Upper lobe of right lung (tissue), 1 donor: ENCODE measurements around the gene CEACAM5. TPM values are rescaled to one million over a fixed set of nuclear protein-coding genes. Genes with fewer than 3 reads are reported as not detected.

Experiments
- ATAC-seq: fragments of 200-7000 bp; cut with Tn5 transposase; one replicate; pipeline ENCODE4 v1.9.1; 2020; ENCODE audit warnings: mild to moderate bottlenecking, moderate library complexity
- DNase-seq: peaks from one replicate; pipeline ENCODE4 v3.0.0-alpha.2; 2020
- H3K27ac ChIP-seq: fragments of 200-600 bp; one replicate; pipeline ENCODE4 v1.8.0; 2022
- H3K27me3 ChIP-seq: fragments of 200-600 bp; one replicate; pipeline ENCODE4 v1.8.0; 2022; ENCODE audit warnings: mild to moderate bottlenecking
- H3K36me3 ChIP-seq: fragments of 200-600 bp; one replicate; pipeline ENCODE4 v1.8.0; 2022
- H3K4me1 ChIP-seq: fragments of 200-600 bp; one replicate; pipeline ENCODE4 v1.8.0; 2022
- H3K4me3 ChIP-seq: fragments of 200-600 bp; one replicate; pipeline ENCODE4 v1.8.0; 2022; ENCODE audit warnings: mild to moderate bottlenecking
- H3K9me3 ChIP-seq: fragments of 200-600 bp; one replicate; pipeline ENCODE4 v1.8.0; 2022
- CTCF ChIP-seq: fragments of 200-600 bp; IDR thresholded peaks from one replicate; pipeline ENCODE4 v1.8.0; 2022; ENCODE audit warnings: antibody characterized with exemption
- intact Hi-C: fragments of 100-400 bp; cut with DNase I; formaldehyde crosslinking; loops from one replicate; pipeline ENCODE4 v1.11.0; 2022
- total RNA-seq: library from RNA; stranded (reverse); fragmentation: NEBNext Ultra II Directional; extraction: Animal tissue kit (Norgen Biotek cat#: 25700); gene quantifications from one replicate; pipeline ENCODE4 v1.2.1, GENCODE V29; 2021
- donor health status: DM: no; HTN: yes; CAD: no; lungs with severe emphysema.

The CEACAM5 gene
- total RNA-seq, 1 donor from 2014 or later = 35.0 TPM

- H3K27me3 ChIP-seq = no peaks in the 10 kb centered on the region
- intact Hi-C loops = no loop called here
- H3K4me3 ChIP-seq = no peak overlapping the region
- H3K9me3 ChIP-seq = no peaks in the 10 kb centered on the region
- no peak for ATAC-seq
- H3K36me3 ChIP-seq = no peaks in the 10 kb centered on the region
- DNase-seq = no peak
- no peak overlapping the region for H3K27ac ChIP-seq
- no peaks in the 10 kb centered on the region for H3K4me1 ChIP-seq
- no peak for TF ChIP-seq CTCF
Observed at GRCh38 chr19:41687419-41687818, 21.0 kb upstream of the CEACAM5 start.

- Histone ChIP-seq H3K9me3 (no peaks in the 10 kb centered on the region), H3K36me3 (no peaks in the 10 kb centered on the region), H3K4me1 (no peaks in the 10 kb centered on the region), H3K27ac (no peak within 1 kb of the TSS), H3K27me3 (no peaks in the 10 kb centered on the region), H3K4me3 (no peak within 1 kb of the TSS)
- TF ChIP-seq CTCF = no peak
- intact Hi-C loops = no loop called here
- no peak for ATAC-seq
- no peak for DNase-seq
Observed at GRCh38 chr19:41688098-41688497, 20.3 kb upstream of the CEACAM5 start, which contains the start of gene CEACAM7. Gene CEACAM7, minus strand, starts transcription at chr19:41688270. Its CDS starts 105 bp downstream, at chr19:41688165.

GRCh38 chr19:41688687-41689086 is 19.7 kb upstream of the CEACAM5 start:
- no peak for TF ChIP-seq CTCF
- Histone ChIP-seq H3K36me3 (no peaks in the 10 kb centered on the region), H3K27me3 (no peaks in the 10 kb centered on the region), H3K9me3 (no peaks in the 10 kb centered on the region), H3K27ac (no peak overlapping the region), H3K4me1 (no peaks in the 10 kb centered on the region), H3K4me3 (no peak overlapping the region)
- no peak for DNase-seq
- intact Hi-C loops = no loop called here
- no peak for ATAC-seq

GRCh38 chr19:41689993-41690800 is 18.2 kb upstream of the CEACAM5 start:
- DNase-seq = no peak
- H3K9me3 ChIP-seq = no peaks in the 10 kb centered on the region
- ATAC-seq = no peak
- H3K4me3 ChIP-seq = no peak overlapping the region
- no peaks in the 10 kb centered on the region for H3K36me3 ChIP-seq
- no peaks in the 10 kb centered on the region for H3K4me1 ChIP-seq
- no peaks in the 10 kb centered on the region for H3K27me3 ChIP-seq
- no peak for TF ChIP-seq CTCF
- intact Hi-C loops = no loop called here
- no peak overlapping the region for H3K27ac ChIP-seq

- H3K27ac ChIP-seq = no peak overlapping the region
- TF ChIP-seq CTCF = no peak
- no peaks in the 10 kb centered on the region for H3K27me3 ChIP-seq
- no peaks in the 10 kb centered on the region for H3K4me1 ChIP-seq
- ATAC-seq = no peak
- peak; percentile 47 for DNase-seq
- no peaks in the 10 kb centered on the region for H3K36me3 ChIP-seq
- H3K4me3 ChIP-seq = no peak overlapping the region
- no peaks in the 10 kb centered on the region for H3K9me3 ChIP-seq
- intact Hi-C loops = no loop called here
Observed at GRCh38 chr19:41690801-41691065, 17.7 kb upstream of the CEACAM5 start.
